HL-60/S4 (cell line): ENCODE measurements around the gene UBE2J1.

Source experiments
- in situ Hi-C: fragments of 300-500 bp; cut with MboI; formaldehyde crosslinking; loops from 2 replicates; pipeline ENCODE4 v1.14.3; 2022; ENCODE audit warnings: low sequenced_read_pairs

Gene UBE2J1

GRCh38 chr6:89368107-89368506, 15.6 kb upstream of the UBE2J1 start:
- in situ Hi-C loops: no loop called here

GRCh38 chr6:89364586-89364985, 12.1 kb upstream of the UBE2J1 start:
- in situ Hi-C loops: no loop called here

- in situ Hi-C loops: no loop called here
These were observed 8.6 kb upstream of the UBE2J1 start for GRCh38 chr6:89361171-89361570.

- in situ Hi-C loops: no loop called here
These were observed 8.0 kb upstream of the UBE2J1 start for GRCh38 chr6:89360415-89360999.

- in situ Hi-C loops: no loop called here
These were observed 7.0 kb upstream of the UBE2J1 start for GRCh38 chr6:89359561-89359960.

DNA sequence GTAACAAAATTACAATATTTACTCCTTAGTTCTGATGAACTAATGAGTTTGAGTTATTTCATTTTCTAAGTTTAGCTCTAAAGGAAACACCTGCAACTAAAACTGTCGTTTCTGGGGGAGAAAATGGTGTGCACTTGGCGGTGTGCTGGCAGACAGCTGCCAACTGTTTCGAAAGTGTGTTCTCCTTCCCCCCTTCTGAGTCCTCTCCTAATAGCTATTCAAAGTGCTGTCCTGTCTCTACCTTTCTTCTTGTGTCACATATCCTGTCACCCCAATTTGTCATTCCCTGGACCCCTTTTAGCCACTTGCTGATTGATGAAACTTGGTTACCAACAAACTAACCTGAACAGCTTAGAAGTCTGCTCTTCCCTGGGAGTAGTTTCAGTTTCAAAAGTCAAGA, 4.9 kb upstream of the UBE2J1 start:
- in situ Hi-C loops: no loop called here

DNA sequence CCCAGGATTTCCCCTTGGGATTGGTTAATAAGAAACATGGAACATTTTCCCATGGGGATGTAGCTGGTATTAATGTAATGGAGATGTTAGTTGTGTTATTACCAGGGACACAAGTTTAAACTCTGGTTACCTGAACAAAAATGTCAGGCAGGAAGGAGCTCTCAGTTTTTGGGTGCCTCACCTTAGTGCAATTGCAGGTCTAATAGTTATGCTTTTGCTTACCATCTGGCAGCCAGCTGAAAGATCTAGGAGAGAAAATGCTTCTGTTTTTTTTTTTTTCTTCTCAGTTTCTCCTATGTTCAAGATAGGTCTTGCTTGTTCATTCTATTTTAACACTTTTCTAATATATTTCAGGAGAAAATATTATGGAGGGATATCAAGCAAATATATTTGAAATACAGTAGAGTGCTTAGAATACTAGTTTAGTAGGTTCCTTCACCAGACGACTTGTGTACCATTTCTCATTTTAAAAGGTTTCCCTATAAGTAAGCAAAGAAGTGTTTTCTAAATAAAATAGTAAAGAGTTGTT, 4.2 kb upstream of the UBE2J1 start:
- in situ Hi-C loops: no loop called here

GRCh38 chr6:89355511-89356194, 3.1 kb upstream of the UBE2J1 start:
- in situ Hi-C loops: no loop called here

DNA sequence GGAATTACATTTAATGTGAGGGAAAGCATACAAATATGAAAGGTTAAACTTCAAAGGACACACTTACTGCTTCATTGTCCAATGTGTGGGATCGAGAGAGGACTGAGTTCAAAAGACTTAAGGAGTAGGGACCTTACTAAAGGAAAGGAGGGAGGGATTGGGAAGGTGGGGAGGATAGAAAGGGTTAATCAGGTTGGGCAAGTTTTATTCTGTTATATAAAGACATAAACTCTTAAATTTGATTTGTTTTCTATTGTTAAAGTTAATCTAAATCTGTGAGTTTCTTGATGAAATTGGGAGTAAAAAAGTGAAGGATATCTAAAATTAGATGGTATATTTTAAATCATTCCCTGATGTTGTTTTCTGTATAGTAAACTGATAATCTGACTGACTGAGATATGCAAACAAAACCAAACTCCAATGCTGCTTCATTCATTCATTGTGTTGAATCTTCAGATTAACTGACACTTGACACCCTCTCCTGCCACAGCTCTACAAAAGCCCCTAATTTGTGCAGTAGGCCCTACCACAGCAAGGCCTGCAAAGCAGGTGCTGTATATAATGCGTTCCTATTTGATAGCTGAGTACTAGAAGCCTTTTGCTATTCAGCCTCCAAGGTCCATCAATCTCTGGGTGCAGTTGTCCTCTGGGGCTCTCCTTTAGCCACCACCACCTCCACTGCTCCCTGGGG, 1.3 kb upstream of the UBE2J1 start:
- in situ Hi-C loops: no loop called here

DNA sequence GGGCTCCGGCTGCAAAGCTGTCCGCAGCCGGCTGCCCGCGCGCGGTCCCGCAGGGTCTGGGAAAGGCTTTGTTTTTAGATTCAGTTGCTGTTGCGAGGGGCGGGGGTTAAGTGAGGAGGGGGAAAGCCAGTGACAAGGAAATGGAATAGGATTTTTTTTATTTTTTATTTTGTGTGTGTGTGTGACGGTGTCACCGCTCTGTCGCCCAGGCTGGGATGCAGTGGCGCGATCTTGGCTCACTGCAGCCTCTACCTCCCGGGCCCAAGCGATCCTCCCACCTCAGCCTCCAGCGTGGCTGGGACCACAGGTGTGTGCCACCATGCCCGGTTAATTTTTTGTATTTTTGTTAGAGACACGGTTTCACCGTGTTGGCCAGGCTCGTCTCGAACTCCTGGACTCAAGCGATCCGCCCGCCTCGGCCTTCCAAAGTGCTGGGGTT, 615 bp upstream of the UBE2J1 start:
- in situ Hi-C loops: no loop called here

DNA sequence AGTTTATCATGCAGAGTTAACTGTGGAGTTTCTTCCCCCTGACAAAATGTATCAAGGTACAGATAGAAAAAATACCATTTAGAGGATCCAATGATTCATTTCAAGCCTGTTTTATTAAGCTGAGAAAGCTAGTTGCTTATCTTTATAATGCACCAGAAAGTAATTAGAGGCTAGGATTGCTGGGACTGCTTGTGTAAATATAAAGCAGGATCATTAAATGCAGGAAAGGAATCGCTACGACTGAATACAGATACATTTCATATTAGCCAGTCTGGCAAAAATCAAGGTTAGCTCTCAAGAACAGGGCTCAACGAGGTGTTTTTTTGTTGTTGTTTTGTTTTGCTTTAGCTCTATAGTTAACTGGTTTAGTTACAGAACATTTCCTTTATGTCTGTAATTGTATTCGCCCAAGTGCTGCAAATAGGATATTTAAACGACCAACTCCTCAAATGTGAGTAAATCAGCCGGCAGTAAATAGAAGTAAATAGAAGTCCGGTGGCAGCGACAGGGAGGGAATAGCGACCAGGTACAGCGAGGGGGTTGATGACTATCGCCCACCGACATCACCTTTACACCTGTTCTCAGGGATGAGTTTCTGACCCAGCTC, 748 bp downstream of the UBE2J1 start:
- in situ Hi-C loops: no loop called here

- in situ Hi-C loops: no loop called here
These were observed 2.1 kb downstream of the UBE2J1 start for GRCh38 chr6:89350281-89350966.

GRCh38 chr6:89348372-89348771, 4.2 kb downstream of the UBE2J1 start:
- in situ Hi-C loops: no loop called here

- in situ Hi-C loops: no loop called here
These were observed 4.7 kb downstream of the UBE2J1 start for GRCh38 chr6:89347825-89348224.

DNA sequence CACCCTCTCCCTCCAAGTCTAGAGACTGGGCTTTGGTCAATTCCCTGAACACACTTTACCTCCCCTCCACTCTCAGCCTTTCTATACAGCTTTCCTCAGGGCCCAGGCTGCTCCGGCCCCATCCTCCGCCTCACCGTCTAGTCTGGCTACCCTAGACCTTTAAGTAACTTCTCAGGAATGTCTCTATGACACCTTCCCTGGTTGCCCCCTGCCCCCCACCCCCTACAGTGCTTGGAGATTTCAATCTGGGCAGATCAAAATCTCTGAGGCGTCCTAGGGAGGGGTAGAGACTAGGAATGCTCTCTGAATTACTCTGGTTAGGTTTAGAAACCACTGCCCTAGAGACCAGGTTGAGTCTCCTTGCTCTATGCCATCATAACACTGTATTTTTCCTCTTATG, 6.1 kb downstream of the UBE2J1 start:
- in situ Hi-C loops: no loop called here

DNA sequence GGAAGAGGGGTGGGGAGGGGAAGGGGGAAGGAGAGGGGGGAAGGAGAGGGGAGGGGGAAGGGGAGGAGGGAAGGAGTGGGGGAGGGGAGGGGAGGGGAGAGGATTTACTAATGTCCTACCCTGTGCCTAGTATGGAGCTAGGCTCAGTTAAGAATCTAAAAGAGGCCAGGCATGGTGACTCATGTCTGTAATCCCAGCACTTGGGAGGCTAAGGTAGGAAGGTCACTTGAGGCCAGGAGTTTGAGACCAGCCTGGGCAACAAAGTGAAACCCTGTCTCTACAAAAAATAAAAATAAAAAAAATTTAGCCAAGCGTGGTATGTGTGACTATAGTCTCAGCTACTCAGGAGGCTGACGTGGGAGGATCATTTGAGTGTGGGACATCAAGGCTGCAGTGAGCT, 13.0 kb downstream of the UBE2J1 start:
- in situ Hi-C loops: no loop called here

DNA sequence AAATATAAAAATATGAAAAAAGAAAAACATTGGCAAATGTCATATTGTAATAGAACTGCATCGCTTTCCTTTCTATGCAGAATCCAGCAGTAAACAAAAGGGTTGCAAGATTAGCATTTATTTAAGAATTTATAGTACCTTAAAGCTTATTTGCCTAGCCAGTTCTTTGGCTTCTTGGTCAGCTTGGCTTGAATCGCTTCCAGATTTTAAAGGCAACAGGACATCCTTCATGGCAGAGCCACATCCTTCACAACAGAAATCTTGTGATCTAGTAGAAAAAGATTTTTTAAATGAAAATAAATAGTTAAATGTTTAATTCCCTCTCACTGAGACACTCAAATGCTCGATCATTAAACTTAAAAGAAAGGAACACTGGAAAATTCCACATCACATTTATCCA, 17.4 kb downstream of the UBE2J1 start:
- in situ Hi-C loops: no loop called here

DNA sequence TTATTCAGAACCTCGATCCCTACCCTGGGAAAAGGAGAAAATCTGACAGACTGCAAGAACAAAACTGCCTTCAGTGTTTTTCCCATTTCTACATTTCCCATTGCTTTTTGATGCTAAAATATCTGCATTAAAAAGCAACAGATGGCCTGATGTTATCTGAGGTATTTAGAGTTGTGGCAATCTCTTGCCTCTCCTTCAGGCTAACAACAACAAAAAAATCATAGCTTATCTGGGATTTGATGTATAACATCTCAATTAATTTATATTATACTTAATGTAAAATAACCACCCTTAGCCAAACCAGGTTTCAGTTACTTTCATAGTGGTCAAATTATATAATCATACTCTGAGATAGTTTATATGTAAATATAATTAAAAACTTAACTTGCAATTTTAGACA, 21.6 kb downstream of the UBE2J1 start:
- in situ Hi-C loops: no loop called here

- in situ Hi-C loops: no loop called here
These were observed 23.5 kb downstream of the UBE2J1 start for GRCh38 chr6:89328976-89329375.

- in situ Hi-C loops: no loop called here
These were observed 28.2 kb downstream of the UBE2J1 start for GRCh38 chr6:89324304-89324703.

- in situ Hi-C loops: no loop called here
These were observed 29.0 kb downstream of the UBE2J1 start for GRCh38 chr6:89323511-89323971.
